Measurements from ENCODE around the gene DNAJC16.

Gene DNAJC16

DNA sequence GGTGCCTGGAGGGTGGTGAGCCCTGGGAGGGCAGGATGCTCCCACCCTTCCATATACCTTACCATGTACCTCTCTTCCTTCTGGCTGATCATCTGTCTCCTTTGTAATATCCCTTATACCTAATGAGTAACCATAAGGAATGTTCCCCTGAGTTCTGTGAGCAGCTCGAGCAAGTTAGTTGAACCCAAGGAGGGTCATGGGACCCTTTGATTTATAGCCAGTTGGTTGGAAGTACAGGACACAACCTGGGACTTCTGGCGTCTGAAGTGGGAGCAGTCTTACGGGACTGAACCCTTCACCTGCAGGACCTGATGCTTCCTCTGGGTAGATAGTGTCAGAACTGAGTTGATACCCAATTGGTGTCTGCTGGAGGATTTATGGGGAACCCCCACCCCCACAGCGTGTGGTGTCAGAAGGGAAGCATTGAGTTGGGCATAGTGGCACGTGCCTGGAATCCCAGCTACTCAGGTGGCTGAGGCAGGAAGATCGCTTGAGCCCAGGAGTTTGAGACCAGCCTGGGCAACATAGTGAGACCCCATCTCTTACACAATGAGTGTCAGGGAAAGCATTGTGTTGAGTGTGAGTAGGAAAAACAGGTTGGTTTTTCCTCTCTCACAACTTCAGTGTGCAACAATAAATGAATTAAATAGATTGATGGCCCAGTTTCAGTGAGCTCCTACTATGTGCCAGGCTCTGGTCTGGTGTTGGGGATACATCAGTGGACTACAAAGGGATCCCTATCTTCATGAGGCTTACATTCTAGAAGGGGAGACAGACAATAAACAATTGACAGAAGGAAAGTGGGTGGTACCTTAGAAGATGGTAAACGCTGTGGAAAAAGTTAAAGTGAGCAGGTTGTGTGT, 16.0 kb downstream of the DNAJC16 start:
- no peak for DNase-seq

DNA sequence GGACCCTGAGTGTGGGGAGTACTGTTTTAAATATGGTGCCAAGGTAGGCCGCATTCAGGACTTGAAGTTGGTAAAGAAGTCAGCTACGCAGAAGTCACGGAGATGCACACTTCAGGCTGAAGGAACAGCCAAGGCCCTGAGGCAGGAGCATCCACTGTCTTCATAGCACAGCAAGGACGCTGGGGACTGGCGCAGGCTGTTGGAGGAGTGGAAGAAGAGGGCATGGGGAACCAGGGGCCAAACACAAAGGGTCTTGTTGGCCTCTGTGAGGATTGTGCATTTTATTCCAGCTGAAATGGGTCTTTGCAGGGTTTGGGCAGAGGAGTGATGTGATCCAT, 16.6 kb downstream of the DNAJC16 start:
- DNase-seq, result no peak

DNA sequence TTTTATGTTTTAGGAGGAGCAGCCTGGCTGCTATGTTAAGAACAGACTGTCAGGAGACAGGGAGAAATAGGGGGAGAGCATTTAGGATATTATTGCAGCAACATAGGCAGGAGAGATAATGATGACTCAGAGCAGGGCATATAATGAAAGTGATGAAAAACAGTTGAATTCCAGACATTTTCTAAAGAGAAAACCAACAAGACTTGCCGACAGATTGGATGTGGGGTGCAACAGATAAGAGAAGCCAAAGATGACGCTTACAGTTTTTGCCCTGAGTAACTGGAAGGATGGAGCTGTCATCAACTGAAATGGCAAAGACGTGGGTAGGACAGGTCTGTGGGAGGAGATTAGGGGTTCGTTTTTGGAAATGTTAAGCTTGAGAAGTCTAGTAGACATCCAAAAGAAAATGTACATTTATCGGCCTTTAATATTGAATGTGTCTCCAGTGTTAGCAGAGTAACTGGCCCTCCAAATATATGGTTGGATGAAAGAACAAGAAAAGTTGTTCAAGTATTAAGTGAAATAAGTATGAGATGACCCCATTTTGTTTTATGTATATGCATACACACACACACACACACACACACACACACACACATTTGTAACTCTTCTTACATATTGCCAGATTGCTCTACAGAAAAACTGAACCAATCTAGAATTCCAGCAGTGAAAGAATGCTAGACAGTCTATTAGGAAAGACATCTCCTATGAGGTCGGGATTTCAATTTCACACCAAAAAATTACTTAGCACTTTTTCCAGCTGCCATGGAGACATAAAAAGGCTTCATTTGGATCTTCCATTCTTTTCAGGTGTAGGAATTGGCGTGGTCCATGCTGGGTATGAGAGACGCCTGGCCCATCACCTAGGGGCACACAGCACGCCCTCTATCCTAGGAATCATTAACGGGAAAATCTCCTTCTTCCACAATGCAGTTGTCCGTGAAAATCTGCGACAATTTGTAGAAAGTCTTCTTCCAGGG, 17.2 kb downstream of the DNAJC16 start:
- no peak for DNase-seq

DNA sequence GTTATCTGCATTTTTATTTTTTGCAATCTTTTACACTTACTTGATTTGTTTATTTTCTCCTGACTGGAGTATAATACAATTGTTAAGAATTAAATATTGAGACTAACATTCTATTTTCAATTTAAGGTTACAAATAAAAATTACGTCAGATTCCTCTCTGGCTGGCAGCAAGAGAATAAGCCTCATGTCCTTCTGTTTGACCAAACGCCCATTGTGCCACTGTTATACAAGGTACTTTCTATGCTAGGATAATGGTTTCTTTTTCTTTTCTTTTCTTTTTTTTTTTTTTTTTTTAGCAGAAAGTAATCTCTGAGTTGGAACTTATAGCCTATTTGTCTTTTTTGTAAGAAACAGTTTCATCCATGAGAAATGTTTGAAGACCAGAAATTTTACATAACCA, 20.0 kb downstream of the DNAJC16 start:
- no peak for DNase-seq

DNA sequence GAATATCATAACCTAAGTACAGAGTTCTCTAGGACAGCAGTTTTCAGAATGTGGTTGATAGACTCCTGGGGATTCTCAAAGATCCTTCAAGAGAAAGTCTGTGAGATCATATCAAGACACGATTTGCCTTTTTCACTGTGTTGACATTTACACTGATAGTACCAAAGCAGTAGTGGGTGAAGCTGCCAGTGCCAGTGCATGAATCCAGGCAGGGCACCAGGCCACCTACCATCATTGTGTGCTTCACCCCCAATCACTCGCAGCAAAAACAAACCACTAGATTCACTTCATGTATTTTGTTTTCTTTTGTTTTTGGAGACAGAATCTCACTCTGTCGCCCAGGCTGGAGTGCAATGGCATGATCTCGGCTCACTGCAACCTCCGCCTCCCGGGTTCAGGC, 23.9 kb downstream of the DNAJC16 start:
- no peak for DNase-seq

DNA sequence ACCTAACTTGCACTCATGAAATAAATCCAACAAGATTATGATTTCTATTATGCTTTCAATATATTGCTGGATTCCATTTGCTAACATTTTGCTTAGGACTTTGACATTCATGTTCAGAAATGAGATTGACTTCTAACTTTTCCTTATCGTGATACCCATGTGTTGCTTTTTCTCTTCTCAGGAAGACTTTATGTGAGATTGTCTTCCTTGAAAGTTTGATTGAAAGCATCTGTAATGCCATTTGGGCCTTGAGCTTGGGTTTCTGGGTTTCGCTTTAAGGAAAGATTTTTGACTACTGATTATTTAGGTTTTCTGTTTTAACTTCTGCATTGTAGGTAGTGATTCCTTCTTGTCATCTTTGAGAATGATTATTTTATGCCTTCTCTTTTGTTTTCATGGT, 30.4 kb downstream of the DNAJC16 start:
- DNase-seq, result no peak

DNA sequence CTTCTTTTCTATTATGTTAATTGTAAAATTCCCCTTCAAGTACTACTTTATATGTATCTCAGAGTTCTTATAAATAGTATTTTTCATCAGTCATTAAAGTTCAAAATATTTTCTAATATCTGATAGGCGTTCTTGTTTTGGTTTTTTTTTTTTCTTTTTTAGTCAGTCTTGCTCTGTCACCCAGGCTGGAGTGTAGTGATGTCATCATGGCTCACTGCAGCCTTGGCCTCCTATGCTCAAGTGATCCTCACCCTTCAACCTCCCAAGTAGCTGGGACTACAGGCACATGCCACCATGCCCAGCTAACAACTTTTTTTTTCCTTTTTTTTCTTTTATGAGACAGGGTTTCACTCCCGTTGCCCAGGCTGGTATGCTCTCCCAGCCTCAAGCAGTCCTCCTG, 30.9 kb downstream of the DNAJC16 start:
- no peak for DNase-seq

DNA sequence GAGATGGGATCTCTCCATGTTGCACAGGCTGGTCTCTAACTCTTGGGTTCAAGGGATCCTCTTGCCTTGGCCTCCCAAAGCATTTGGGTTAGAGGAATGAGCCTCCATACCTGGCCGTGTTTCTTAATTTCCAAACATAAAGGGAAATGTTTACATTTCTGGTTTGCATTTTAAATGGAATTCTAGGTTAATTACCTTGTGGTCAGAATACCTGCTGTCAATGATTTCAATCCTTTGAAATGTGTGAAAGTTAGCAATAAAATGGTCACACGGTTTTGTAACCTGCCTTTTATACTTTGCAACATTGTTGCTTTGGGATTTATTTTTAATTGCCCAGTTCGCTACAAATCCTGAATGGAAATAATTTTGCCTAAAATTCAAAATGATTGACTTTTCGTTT, 31.9 kb downstream of the DNAJC16 start:
- DNase-seq, result no peak

DNA sequence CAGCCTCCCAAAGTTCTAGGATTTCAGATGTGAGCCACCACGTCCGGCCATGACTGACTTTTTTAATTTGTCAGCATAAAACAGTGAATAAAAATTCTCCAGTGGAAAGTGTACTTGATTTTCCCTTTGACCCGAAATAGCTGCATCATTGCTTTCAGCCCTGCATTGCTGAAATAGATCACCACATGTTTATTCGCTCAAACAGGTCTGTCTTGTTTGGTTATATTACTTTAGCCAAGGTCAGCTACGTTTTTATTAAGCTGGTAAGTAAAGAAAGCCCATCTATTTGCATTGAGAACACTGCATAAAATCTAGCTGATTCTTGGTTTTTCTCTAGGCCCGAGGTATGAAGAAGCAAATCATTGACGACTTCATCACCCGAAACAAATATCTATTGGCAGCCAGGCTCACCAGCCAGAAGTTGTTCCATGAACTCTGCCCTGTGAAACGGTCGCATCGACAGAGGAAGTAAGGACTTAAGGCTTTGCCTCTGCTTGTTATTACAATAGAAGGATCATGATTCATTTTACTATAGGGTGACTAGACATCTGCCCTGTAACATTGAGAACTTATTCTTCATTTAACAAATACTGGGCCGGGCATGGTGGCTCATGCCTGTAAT, 32.7 kb downstream of the DNAJC16 start:
- no peak for DNase-seq

DNA sequence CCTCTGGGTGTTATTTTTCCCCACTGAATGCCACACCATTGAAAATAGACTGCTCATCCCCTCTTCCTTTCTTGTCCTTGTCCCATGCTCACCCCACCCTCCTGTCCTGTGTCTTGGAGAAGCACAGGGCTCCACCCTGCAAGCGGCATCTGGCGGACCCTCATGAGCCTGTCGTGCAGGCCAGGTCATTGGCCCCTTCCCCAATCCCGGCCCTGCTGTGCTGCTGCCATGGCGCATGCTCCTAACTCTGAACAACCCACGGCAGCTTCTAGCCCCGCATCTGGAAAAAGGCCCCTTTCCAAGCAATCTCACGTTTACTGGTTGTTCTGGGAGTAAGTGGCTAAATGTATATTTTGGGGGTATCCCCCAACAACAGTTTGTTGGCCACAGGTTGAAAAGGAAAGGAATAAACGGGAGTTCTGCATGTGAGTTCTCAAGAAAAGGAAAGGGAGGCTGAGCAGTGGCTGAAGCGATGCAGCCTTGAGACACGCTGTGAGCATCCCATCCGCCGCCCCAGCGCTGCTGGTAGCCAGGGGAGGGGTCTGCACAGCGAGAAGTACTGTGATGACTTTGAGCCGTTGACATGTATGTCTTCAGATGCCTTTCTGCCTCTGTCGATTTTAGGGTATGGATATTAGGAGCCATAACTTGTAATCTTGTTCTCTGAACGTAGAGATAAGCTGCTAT, 41.9 kb downstream of the DNAJC16 start:
- DNase-seq, result no peak

DNA sequence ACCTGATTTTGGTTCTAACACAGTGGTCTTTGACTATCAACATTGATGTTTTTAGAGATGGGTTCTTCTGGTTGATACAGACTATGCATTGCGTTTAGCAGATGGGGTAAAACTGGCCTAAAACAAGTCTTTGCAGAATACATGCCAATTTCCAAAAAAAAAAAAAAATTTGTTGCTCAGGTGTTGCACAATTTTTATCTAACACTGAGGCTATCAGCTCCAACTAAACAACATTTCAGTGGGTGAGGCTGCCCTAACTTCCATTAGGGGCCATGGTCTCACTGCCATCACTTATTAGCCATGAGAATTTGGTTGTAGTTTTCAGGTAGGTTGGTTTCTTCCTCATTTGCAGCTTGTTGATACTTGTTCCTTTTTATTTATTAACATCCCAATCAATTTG, 44.2 kb downstream of the DNAJC16 start:
- no peak for DNase-seq

DNA sequence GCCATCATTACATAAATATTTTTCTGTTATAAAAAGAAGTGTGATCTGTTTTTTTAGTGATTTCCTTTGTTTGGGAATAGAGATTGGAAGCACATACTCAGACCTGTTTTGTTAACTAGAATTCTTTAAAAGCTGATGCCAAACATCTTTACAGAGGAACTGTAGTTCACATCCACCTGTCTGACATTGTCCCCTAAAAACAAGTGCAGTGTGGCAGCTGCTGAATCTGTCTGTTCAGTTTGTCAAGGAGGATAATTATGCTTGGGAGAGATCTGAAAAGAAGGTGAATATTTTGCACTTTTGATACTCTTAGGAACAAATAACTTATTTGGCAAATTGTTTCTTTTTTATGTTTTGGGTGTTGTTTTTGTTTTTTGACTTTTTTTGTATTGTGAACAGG, 44.6 kb downstream of the DNAJC16 start:
- DNase-seq, result no peak

DNA sequence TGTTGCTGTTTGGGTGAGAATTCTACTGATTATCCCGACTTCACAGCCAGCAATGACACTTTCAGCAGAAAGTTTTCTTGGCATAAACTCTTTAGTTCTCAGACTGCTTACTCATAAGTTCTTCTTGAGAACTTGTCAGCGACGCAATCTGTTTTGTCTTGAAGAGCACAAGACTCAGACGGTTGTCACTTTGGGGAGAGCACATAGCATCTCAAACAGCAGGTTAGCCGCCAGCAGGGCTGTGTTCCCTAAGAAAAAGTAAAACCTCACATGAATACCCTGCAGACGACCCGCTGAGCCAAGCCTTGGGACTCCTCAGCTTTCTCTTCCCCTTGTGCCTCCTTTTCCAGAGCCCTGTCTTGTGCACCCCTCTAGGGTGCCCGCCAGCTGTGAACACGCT, 46.8 kb downstream of the DNAJC16 start:
- no peak for DNase-seq

DNA sequence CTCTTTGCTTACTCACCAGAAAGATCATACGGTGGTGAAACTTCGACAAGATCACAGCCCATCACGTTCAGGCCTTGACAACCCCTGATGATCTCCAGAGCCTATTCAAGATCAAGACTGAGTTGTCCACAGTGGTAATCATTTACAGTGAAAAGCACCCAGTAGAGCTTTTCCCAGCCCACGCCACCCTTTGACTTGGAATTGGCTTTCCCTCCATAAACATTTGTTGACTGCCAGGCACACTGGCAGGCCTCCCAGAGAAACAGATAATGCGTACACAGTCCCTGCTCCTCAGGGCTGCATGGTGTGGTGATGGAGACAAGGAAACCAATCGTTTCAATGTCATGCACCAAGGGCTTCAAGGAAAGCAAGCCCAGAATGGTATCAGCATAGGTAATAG, 48.1 kb downstream of the DNAJC16 start:
- no peak for DNase-seq

DNA sequence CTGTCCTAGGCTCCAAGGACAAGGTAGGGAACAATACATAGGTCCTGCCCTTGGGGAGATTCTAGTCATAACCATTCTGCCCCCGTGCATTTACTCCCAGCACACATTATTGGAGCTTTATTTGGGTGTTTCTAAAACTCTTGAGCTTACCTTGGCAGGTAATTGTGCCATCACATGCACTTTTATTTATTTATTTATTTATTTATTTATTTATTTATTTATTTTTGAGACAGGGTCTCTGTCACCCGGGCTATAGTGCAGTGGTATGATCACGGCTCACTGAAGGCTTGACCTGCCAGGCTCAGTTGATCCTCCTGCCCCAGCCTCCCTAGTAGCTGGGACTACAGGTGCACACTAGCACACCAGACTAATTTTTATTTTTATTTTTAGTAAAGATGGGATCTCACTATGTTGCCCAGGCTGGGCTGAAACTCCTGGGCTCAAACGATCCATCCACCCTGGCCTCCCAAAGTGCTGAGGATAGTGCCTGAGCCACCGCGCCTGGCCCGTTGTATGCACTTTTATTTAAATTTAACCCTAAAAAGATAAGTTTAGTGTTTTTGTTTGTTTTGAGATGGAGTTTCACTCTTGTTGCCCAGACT, 49.0 kb downstream of the DNAJC16 start:
- DNase-seq, result no peak

DNA sequence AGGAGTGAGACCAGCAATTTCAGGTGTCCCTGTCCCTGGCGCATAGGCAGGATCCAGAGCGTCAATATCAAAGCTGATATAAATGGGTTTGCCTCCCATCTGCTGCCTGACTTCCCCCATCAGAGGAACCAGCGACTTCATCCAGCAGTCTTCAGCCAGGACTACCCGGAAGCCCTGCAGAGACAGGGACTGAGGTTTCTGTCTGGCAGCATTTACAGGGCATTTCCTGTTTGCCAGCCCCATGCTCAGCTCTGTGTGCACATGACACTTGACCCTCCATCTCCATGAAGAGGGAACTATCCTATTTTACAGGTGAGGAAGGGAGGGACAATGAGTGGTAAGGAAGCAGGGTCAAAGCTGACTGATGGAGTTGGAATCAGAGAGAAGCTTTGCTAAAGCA, 51.0 kb downstream of the DNAJC16 start:
- peak in 1 of 3 donors; percentile 13 for DNase-seq

DNA sequence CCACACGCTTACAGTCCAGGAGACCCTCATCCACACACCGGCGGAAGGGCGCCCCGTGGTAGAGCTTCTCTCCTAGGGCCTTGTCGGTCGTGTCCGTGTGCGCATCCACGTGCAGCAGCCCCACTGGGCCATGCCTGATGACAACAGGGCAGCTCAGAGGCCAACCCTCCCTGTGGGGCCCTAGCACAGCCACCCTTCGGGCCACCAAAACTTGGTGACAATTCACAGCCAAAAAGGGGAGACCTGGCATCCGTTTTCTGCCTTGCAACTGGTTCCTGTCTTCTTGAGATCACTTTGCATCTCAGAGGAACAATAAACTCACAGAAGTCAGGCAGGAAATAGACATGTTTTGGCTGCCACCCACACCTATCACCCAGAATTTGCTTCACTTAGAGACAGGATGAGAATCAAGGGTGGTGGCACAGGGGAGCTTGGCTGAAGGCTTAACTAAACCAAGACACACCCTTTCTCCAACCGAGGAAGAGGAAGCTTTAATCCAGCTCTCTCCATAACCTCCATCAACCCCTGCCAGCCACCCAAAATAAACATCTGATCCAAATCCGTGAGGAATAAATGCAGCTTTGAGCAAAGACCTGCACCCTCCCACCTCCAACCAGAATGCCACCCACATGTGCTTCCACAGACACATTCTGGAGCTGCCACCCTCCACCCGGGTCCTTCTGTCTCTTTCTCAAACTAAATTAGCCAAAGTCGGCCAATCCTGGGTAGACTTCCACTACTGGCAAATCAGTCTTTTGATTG, 52.5 kb downstream of the DNAJC16 start:
- DNase-seq, result no peak

DNA sequence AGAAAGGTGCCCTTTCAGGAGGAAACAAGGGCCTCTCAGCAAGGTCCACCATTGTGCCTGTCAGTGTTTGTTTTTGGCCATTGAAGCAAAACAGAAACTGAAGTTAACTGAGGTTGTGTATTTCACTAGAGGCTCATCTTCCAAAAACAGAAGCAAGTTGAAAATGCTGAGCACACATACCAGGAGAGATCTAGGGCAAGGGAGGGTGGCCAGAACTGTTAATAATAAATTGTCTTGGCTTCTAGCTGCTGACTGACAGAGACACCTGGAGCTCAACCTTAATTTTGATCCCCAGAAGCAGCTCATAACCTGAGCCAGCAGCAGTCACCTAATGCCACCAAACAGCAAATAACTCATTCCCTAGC, 53.0 kb downstream of the DNAJC16 start:
- DNase-seq, result peak in 2 of 3 donors; percentile 24 to 33

DNA sequence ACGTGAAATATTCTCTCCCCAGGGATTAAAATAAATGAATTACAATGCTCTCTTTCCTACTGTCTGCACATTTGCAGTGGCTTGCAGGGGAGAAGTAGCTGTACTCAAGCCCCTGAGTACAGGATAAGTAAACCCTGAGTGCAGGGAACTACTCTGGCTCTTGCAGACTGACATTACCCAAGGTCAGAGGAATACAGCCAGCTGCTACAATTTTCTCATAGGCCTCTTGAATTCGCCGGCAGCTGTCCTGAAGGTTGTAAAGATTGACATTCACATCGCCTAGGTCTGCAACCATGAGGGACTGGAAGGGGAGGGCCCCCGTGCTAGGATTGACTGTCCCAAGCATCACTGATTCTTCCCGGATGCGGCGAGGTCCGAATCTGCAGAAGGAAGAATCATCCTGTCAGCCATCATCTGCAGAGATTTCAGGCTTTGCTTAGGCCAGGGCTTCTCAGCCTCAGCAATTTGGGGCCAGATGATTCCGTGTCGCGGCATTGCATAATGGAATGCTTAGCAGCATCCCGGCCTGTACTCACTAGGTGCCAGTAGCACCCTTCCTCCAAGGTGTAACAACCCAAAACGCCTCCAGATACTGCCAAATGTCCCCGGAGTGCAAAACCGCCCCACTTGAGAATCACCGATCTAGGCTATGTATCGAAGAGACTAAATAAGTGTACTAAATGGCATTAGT, 56.5 kb downstream of the DNAJC16 start:
- DNase-seq, result no peak

DNA sequence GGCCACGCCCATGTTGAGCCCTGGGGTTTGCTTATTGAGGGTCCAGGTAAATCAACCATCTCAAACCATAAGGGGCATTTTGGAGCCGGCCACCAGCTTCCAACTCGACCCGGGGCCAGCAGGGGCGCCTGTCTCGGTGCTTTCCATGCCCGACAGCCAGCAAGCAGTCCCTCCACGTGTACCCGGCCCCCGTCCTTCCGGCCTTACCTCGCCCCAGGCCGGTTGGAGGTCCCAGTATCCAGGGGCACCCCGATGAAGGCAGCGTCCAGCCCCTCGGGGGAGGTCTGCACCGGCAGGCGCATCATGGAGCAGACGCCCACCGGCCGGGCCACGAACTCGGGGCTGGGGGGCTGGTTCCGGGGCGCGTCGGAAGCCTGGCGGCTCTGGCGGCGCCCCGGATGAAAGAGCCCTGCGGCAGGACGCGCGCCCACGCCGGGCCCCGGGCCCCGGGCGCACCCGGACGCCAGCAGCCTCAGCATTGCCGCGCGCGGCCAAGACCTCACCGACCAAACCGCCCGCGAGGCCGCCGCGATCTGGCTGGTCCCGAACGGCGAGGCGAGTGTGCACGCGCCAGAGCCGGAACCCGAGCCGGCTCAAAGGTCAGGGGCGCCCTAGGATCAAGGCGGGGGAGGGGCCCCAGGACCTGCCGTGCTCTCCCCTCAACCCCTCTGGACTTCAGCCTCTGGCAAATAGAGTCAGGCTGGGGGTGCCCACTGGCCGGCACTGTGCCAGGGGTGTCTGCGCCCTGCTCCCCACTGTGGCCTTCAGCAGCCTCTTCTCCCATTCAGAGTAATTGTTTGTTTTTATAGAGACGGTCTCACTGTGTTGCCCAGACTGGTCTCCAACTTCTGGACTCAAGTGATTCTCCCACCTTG, 58.1 kb downstream of the DNAJC16 start, which contains the start of gene AGMAT:
AGMAT (minus strand) TSS at position 563 of the 875 bp plus-strand sequence; CDS start at position 479, 84 bp downstream.
- DNase-seq, result peak in 2 of 3 donors; percentile 38 to 59

Data from suppressor macrophage treated with lipopolysaccharide for 1 hour (primary cell).